Neutrophil (primary cell): Measurements from ENCODE around the gene SYT6.

Experiments used
- H3K27ac ChIP-seq: fragments of 200-600 bp; sonication (generic); 2 replicates; pipeline ENCODE4 v1.5.1; 2016; ENCODE audit warnings: mild to moderate bottlenecking, moderate library complexity
- H3K27me3 ChIP-seq: fragments of 200-600 bp; sonication (generic); 2 replicates; pipeline ENCODE4 v1.6.0; 2016; ENCODE audit warnings: mild to moderate bottlenecking
- H3K36me3 ChIP-seq: fragments of 200-600 bp; sonication (generic); 2 replicates; pipeline ENCODE4 v1.5.1; 2017
- H3K4me1 ChIP-seq, 2 experiments: fragments of 200-600 bp in 1 of 2; sonication (generic) in 1 of 2; 1 replicate in 1 of 2; 2 replicates in 1 of 2; pipeline versions ENCODE4 v1.5.1 to v1.6.1; 2013 to 2016; ENCODE audit warnings: low read depth in 1 of 2, low read length in 1 of 2, mild to moderate bottlenecking in 1 of 2, moderate library complexity in 1 of 2; ENCODE audit not compliant: control insufficient read depth in 1 of 2, insufficient read depth in 1 of 2
- H3K4me3 ChIP-seq, 2 experiments: fragments of 200-600 bp in 1 of 2; sonication (generic) in 1 of 2; 1 replicate in 1 of 2; 2 replicates in 1 of 2; pipeline ENCODE4 v1.5.1; 2013 to 2016; ENCODE audit warnings: low read depth in 1 of 2, low read length in 1 of 2, mild to moderate bottlenecking in 1 of 2, moderate library complexity in 1 of 2
- H3K9me3 ChIP-seq: fragments of 200-600 bp; sonication (generic); 2 replicates; pipeline ENCODE4 v1.5.1; 2016
- TF ChIP-seq, protein P1 (sequence below): fragments of 200-600 bp; sonication (generic); IDR thresholded peaks from 2 replicates; pipeline ENCODE4 v1.5.1; 2016; ENCODE audit warnings: antibody characterized with exemption

The SYT6 gene

DNA sequence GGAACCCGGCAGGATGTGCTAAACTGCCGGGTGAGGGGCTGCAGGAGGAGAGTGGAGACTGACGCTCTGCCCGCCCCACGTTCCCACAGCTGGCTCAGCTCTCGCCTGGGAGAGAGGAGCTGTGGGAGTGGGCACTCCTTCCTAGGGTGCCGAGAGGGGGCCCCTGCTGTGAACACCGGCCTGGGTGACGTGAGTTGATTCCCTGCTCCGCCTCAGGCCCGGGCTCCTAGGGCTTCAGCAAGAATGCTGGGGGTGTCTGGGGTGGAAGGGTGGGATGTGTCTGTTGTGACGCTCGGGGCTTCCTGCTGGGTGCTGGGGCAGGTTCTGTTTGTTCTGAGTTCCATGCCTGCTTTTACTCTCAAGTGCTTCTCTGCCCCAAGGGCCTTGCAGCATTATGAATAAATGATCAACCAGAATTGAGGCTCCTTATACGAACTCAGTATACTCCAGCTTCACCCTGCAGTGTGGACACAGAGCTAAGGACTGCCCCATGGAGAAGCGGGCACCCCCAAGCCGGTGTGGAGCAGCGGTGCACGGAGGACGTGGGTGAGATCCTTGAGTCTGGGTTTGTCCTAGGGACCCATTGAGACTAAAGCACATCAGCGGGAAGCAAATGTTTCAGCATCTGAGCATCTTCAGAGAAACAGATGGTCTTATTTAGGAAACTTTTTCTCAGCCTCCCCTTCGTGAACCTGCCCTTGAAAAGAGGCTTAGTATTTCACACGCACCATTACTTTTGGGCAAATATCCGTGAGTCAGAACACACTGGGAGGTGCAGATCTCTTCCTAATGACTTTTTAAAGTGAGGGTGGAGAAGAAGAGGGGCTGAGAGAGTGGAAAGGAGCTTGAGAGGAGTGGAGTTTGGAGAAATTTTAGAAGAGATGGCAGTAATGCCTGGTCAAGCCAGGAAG lies 41.7 kb downstream of the SYT6 start:
- Histone ChIP-seq H3K36me3 (no peaks in the 10 kb centered on the region), H3K27ac (no peak overlapping the region), H3K9me3 (no peaks in the 10 kb centered on the region), H3K27me3 (no peaks in the 10 kb centered on the region), H3K4me3 (no peak overlapping the region), H3K4me1 (peaks cover 22 to 25% of the 10 kb centered on the region in 2 experiments)
- TF ChIP-seq, protein P1, sequence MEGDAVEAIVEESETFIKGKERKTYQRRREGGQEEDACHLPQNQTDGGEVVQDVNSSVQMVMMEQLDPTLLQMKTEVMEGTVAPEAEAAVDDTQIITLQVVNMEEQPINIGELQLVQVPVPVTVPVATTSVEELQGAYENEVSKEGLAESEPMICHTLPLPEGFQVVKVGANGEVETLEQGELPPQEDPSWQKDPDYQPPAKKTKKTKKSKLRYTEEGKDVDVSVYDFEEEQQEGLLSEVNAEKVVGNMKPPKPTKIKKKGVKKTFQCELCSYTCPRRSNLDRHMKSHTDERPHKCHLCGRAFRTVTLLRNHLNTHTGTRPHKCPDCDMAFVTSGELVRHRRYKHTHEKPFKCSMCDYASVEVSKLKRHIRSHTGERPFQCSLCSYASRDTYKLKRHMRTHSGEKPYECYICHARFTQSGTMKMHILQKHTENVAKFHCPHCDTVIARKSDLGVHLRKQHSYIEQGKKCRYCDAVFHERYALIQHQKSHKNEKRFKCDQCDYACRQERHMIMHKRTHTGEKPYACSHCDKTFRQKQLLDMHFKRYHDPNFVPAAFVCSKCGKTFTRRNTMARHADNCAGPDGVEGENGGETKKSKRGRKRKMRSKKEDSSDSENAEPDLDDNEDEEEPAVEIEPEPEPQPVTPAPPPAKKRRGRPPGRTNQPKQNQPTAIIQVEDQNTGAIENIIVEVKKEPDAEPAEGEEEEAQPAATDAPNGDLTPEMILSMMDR: no peak

DNA sequence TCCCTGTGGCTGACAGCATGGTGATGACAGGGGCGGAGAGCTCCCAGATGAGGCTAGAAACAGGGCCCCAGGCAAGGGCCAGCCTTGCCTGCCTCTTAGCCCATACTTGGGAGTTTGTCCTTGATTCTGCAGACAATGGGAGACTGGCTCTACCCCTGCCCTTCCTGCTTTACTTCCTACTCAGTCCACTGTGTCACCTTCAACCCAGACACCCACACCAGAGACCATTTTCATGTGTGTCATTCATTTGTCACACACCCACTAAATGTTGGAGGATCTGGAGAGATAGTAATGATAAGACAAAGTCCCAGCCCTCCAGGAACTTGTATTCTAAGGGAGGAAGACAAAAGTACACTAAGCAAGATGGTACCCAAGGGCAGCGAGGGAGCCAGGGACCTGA lies 43.7 kb downstream of the SYT6 start:
- H3K4me3 ChIP-seq: no peak overlapping the region
- no peaks in the 10 kb centered on the region for H3K9me3 ChIP-seq
- no peak overlapping the region for H3K27ac ChIP-seq
- peaks cover 22 to 24% of the 10 kb centered on the region in 2 experiments for H3K4me1 ChIP-seq
- TF ChIP-seq, protein P1: no peak
- no peaks in the 10 kb centered on the region for H3K27me3 ChIP-seq
- H3K36me3 ChIP-seq: no peaks in the 10 kb centered on the region

DNA sequence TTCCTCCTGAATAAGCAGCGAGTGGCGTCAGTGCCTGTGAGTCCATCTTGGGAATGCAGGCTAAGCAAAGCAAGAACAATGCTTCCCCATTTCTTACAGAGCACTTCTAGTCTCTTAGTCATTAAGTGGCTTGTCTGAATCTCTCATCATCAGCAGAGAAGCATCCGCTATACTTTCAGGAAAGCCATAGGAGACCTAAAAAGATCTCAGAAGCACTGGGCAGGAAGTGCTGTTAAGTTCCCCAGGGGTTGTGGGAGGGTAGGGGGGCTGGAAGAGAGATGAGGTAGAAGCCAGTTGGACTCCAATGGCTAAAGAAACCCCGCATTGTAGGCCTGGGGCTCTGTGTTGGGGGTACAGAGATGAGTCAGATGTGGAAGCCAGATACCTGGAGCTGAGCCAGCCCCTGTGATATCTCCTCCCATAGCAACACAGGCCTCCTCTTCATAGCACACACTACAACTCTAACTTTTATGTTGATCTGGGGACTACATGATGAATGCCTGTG lies 44.9 kb downstream of the SYT6 start:
- Histone ChIP-seq H3K4me3 (no peak overlapping the region), H3K27ac (no peak overlapping the region), H3K9me3 (no peaks in the 10 kb centered on the region), H3K27me3 (no peaks in the 10 kb centered on the region), H3K36me3 (no peaks in the 10 kb centered on the region), H3K4me1 (peaks cover 12 to 13% of the 10 kb centered on the region in 2 experiments)
- TF ChIP-seq, protein P1: no peak

DNA sequence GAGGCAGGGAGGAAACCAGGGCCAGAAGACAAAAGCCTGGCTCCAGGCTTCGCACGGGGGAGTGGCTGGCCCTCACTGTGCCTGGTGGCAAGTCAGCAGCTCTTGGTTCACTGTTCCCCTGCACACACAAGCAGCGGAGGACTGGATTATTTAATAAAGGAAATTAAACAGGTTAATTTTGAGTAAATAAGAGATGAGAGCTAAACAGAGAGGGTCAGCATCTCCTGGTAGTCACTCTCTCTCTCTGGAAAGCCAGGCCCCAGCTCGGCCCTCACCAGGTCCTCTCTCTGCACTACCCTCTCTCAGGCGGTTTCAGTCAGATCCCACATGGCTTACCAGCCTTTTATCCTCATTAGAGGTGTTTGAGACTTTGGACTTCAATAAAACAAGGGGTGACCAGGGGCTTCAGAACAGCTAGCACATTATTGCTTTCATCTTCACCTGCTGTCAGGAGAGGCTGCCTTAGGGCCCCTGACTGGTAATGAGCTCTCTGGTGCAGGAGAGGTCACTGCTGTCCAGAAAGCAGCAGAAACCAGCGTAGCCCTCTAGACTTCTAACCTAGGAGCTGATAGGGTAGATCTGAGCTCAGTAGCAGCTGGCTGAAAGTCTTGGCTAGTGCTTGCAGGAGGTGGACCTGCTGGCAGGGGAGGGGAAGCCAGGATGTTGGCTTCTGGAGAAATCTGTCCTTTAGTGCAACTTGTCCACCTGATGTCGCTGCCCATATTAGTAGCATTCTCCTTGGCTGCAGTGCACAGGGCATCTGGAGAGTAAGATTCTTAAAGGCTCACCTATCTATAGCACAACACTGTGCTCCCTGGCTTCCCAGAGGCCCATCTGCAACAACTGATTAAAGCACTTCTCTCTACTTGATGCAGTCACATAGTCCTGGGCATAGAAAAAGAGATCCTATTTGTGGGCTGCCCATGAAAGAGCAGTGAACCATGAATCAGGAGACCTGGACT lies 45.9 kb downstream of the SYT6 start:
- Histone ChIP-seq H3K36me3 (no peaks in the 10 kb centered on the region), H3K4me1 (peaks cover 1 to 2% of the 10 kb centered on the region in 2 experiments), H3K4me3 (no peak overlapping the region), H3K27me3 (no peaks in the 10 kb centered on the region), H3K9me3 (no peaks in the 10 kb centered on the region), H3K27ac (no peak overlapping the region)
- TF ChIP-seq, protein P1: no peak

DNA sequence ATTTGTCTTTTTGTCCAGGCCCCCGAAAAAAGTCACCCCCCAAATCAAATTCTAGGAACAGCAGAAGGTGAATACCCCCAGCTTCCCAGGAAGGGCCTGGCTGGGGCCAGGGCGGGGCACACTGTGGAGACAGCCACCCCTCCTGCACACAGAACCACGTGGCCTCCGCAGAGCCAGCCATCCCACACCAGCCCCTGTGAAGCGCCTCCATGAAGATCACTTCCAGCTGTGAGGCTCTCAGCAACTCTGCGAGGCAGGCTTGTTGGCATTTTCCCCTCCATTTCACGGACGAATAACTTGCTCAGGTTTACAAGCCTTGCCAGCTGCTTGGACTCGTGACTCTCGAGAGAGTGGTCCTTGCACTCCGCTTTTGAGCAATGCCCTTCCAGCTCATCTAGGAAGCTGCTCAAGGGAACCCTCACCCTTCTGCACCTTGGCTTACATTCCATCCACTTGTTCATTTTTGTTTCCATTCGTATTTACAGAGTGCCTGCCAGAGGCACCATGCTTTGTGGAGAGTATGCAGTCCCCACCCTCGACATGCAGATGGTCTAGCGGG lies 48.2 kb downstream of the SYT6 start:
- H3K36me3 ChIP-seq: no peaks in the 10 kb centered on the region
- H3K9me3 ChIP-seq: no peaks in the 10 kb centered on the region
- no peaks in the 10 kb centered on the region for H3K4me1 ChIP-seq
- H3K27me3 ChIP-seq: peaks cover 11% of the 10 kb centered on the region
- TF ChIP-seq, protein P1: no peak
- no peak overlapping the region for H3K4me3 ChIP-seq
- H3K27ac ChIP-seq: no peak overlapping the region
